Erythroblast (primary cell): ENCODE measurements around the gene RHOT2.

Experiments used
- GATA1 ChIP-seq: IDR thresholded peaks from 2 replicates; pipeline ENCODE4 v1.6.1; 2011; ENCODE audit warnings: low read depth, mild to moderate bottlenecking, control low read depth, low read length, moderate library complexity
- POLR2A ChIP-seq: IDR thresholded peaks from 2 replicates; pipeline ENCODE4 v1.6.1; 2011; ENCODE audit warnings: mild to moderate bottlenecking, low read length

DNA sequence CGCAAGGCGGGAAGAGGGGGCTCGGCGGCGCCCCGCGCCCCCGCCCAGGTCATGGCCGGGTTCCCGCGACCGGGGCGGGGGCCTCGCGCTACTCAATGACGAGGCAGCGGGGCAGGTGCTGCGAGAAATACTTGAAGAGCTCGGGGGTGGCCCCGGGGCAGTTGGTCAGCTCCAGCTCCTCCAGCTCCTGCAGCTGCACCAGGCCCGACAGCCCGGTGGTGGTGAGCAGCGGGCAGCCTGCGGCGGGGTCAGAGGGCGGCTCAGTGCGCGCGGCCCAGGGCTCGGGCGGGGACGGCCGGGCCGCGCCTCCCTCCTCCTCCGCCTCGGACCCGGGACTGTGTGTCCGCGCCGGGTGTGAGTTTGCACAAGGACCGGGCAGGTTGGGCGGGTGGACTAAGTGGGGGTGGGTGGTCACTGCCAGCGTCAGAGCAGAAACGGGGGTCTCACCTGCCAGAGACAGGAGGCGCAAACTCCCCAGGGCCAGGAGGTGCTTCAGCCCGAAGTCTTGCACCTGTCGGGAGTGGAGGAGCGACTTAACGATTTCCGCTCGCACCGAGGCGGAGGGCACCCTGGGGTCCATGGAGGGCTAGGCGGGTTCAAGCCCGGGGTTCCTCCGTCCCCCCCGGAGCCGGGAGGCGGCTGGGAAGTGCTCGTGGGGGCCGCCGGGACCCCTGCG, 26.4 kb downstream of the RHOT2 start:
- no peak for TF ChIP-seq POLR2A
- no peak for TF ChIP-seq GATA1
